Suprapubic skin (tissue), 4 donors: ENCODE data around the gene CALML5.

Source experiments
- CTCF ChIP-seq, 2 donors: fragments of 200-600 bp in 1 of 2; fragments of 450-650 bp in 1 of 2; sonication (generic) in 1 of 2; IDR thresholded peaks; one replicate each; pipeline ENCODE4 v1.5.1; 2016 to 2019; ENCODE audit warnings: antibody characterized with exemption in 2 of 2, mild to moderate bottlenecking in 1 of 2, moderate library complexity in 1 of 2
- EP300 ChIP-seq: sonication (generic); formaldehyde crosslinking; IDR thresholded peaks from one replicate; pipeline ENCODE4 v1.6.1; 2017; ENCODE audit warnings: antibody characterized with exemption
- POLR2AphosphoS5 ChIP-seq, 3 donors: sonication (generic); formaldehyde crosslinking; IDR thresholded peaks; one replicate each; pipeline ENCODE4 v1.6.1; 2017; ENCODE audit warnings: antibody characterized with exemption in 3 of 3

- TF ChIP-seq CTCF (IDR thresholded peaks at IDR 0.05) (no peak), EP300 (no peak), POLR2AphosphoS5 (IDR thresholded peaks at IDR 0.05) (no peak)
Observed at GRCh38 chr10:5519054-5519453, 19.7 kb upstream of the CALML5 start.
